ENCODE measurements around the gene CCNL2. TPM values are rescaled to one million over a fixed set of nuclear protein-coding genes. Genes with fewer than 3 reads are reported as not detected.

CCNL2 gene
- total and polyA plus RNA-seq, 2 of the 13 experiments (the other 11 are each of a cell fraction or from before 2014, with no cell fraction given), result 105 to 340 TPM

DNA sequence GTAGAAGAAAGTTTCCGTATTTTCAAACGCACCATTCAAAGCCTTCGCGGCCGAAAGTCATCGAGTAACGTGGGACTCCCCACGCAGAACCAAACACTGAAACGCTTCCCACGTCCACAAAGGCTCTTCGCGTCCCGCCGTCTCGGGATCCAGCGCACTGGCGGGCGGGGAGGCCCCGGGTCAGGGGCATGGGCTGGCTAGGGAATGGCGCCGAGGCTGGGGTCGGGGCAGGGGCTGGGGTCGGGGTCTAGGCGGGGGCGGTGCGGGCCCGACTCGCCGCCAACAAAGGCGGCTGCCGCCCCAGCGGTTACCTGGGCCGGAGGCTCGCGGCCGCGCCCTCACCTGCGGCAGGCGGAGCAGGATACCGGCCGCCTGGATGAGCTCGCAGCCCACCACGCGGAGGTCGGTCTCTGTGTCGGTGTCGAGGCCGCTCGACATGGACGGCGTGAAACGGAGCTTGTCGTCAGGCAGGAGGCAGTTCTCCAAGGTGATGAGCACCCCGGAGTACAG, 403 bp downstream of the CCNL2 start:
- H3K27me3 ChIP-seq (ENCODE audit: control insufficient read depth in 1 of 2, insufficient read depth in 2 of 2, low read length in 2 of 2), result no peaks in the 10 kb centered on the region
- 0% methylated on average over 10 of the region's 54 CpGs for WGBS (ENCODE audit: low lambda C conversion rate)
- FAIRE-seq (no peak), ATAC-seq (no peak), DNase-seq (ENCODE audit: low spot score) (no peak)
- H4K20me1 ChIP-seq (ENCODE audit: insufficient read depth, low read length), result peaks cover 17% of the 10 kb centered on the region
- peaks cover 13 to 48% of the 10 kb centered on the region in 2 experiments; a peak in 4 of 5 replicates for H3K36me3 ChIP-seq (replicated peaks in 1 of 2; ENCODE audit: control insufficient read depth in 1 of 2, insufficient read depth in 2 of 2, low read length in 2 of 2)
- peak overlapping the region; percentile 98 for H3K9ac ChIP-seq (ENCODE audit: insufficient read depth, low read depth, low read length)
- ChIA-PET POLR2A (interaction anchor here (0.5 to 12.4 kb wide), 17 partner anchors 9 to 107 kb away, joined by 3 to 355 read pairs (median 8); partner anchors contain the start of genes ANKRD65, AURKAIP1, MRPL20 and MXRA8), CTCF (ENCODE audit: low intra/inter-chr PET ratio, low total read pairs) (no interaction called here)
- H3K27ac ChIP-seq (ENCODE audit: extremely low read length, insufficient read depth, low read length), result peak overlapping the region; percentile 82
- H3K4me2 ChIP-seq (ENCODE audit: low read depth, low read length), result peak overlapping the region; percentile 85
- in situ Hi-C loops (cut with HindIII; ENCODE audit: extremely low pct_ligation_motif_present, low pct_unique_long_range_greater_than_20kb), result no loop called here
- H3K9me3 ChIP-seq (ENCODE audit: low read length), result no peaks in the 10 kb centered on the region
- H3K79me2 ChIP-seq (ENCODE audit: insufficient read depth, low read length), result peaks cover 44% of the 10 kb centered on the region
- H3K4me3 ChIP-seq (replicated peaks in 1 of 3; ENCODE audit: insufficient read depth in 1 of 3, low read depth in 2 of 3, low read length in 3 of 3), result peak overlapping the region; percentile 75 to 95 (median 93)
- no TSS peak for BruUV-seq (replicated peaks)
- intact Hi-C loops (cut with micrococcal nuclease; ENCODE audit: unreplicated experiment), result loop anchor here (2.0 kb wide), 1 partner anchor 22 kb away; no protein-coding TSS in a partner anchor
- peaks cover 51% of the 10 kb centered on the region for H3K4me1 ChIP-seq (ENCODE audit: insufficient read depth, low read length)
- no peak overlapping the region for H2AFZ ChIP-seq (ENCODE audit: low read length)
- no peak for TF ChIP-seq ZMAT3 (CRISPR knock-in tag; conservative IDR thresholded peaks at IDR 0.05)
- TF ChIP-seq ZNF7 (CRISPR knock-in tag; IDR thresholded peaks at IDR 0.05), result no peak
- TF ChIP-seq, protein P1, sequence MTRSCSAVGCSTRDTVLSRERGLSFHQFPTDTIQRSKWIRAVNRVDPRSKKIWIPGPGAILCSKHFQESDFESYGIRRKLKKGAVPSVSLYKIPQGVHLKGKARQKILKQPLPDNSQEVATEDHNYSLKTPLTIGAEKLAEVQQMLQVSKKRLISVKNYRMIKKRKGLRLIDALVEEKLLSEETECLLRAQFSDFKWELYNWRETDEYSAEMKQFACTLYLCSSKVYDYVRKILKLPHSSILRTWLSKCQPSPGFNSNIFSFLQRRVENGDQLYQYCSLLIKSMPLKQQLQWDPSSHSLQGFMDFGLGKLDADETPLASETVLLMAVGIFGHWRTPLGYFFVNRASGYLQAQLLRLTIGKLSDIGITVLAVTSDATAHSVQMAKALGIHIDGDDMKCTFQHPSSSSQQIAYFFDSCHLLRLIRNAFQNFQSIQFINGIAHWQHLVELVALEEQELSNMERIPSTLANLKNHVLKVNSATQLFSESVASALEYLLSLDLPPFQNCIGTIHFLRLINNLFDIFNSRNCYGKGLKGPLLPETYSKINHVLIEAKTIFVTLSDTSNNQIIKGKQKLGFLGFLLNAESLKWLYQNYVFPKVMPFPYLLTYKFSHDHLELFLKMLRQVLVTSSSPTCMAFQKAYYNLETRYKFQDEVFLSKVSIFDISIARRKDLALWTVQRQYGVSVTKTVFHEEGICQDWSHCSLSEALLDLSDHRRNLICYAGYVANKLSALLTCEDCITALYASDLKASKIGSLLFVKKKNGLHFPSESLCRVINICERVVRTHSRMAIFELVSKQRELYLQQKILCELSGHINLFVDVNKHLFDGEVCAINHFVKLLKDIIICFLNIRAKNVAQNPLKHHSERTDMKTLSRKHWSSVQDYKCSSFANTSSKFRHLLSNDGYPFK (CRISPR knock-in tag; IDR thresholded peaks at IDR 0.05; ENCODE audit: borderline replicate concordance), result no peak
- peak; percentile 26; the same call in 1 of the 2 replicates for TF ChIP-seq RAD21 (CRISPR knock-in tag; IDR thresholded peaks at IDR 0.05)
- peak; percentile 11 for TF ChIP-seq U2AF1 (optimal IDR thresholded peaks at IDR 0.05; ENCODE audit: low read depth, low read length)
- peak; percentile 4; the same call in 1 of the 2 replicates for TF ChIP-seq ZNF138 (CRISPR knock-in tag; IDR thresholded peaks at IDR 0.05; ENCODE audit: low read depth)
- peak; percentile 39 for TF ChIP-seq ASH2L (IDR thresholded peaks at IDR 0.05; ENCODE audit: insufficient read length, low read depth, low read length)
- TF ChIP-seq, protein P2, sequence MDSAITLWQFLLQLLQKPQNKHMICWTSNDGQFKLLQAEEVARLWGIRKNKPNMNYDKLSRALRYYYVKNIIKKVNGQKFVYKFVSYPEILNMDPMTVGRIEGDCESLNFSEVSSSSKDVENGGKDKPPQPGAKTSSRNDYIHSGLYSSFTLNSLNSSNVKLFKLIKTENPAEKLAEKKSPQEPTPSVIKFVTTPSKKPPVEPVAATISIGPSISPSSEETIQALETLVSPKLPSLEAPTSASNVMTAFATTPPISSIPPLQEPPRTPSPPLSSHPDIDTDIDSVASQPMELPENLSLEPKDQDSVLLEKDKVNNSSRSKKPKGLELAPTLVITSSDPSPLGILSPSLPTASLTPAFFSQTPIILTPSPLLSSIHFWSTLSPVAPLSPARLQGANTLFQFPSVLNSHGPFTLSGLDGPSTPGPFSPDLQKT (CRISPR knock-in tag; IDR thresholded peaks at IDR 0.05; ENCODE audit: borderline replicate concordance), result 0 out of 2 replicates have a peak, but pooled peaks have one; percentile 3
- no peak for TF ChIP-seq ZZZ3 (CRISPR knock-in tag; IDR thresholded peaks at IDR 0.05; ENCODE audit: borderline replicate concordance)
- TF ChIP-seq ZNF790 (CRISPR knock-in tag; IDR thresholded peaks at IDR 0.05; ENCODE audit: borderline replicate concordance), result no peak
- TF ChIP-seq KDM5A (IDR thresholded peaks at IDR 0.05; ENCODE audit: borderline replicate concordance, low read length), result 0 out of 2 replicates have a peak, but pooled peaks have one; percentile 26
- TF ChIP-seq, protein P3, sequence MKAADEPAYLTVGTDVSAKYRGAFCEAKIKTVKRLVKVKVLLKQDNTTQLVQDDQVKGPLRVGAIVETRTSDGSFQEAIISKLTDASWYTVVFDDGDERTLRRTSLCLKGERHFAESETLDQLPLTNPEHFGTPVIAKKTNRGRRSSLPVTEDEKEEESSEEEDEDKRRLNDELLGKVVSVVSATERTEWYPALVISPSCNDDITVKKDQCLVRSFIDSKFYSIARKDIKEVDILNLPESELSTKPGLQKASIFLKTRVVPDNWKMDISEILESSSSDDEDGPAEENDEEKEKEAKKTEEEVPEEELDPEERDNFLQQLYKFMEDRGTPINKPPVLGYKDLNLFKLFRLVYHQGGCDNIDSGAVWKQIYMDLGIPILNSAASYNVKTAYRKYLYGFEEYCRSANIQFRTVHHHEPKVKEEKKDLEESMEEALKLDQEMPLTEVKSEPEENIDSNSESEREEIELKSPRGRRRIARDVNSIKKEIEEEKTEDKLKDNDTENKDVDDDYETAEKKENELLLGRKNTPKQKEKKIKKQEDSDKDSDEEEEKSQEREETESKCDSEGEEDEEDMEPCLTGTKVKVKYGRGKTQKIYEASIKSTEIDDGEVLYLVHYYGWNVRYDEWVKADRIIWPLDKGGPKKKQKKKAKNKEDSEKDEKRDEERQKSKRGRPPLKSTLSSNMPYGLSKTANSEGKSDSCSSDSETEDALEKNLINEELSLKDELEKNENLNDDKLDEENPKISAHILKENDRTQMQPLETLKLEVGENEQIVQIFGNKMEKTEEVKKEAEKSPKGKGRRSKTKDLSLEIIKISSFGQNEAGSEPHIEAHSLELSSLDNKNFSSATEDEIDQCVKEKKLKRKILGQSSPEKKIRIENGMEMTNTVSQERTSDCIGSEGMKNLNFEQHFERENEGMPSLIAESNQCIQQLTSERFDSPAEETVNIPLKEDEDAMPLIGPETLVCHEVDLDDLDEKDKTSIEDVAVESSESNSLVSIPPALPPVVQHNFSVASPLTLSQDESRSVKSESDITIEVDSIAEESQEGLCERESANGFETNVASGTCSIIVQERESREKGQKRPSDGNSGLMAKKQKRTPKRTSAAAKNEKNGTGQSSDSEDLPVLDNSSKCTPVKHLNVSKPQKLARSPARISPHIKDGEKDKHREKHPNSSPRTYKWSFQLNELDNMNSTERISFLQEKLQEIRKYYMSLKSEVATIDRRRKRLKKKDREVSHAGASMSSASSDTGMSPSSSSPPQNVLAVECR (CRISPR knock-in tag; IDR thresholded peaks at IDR 0.05; ENCODE audit: borderline replicate concordance), result no peak
- no peak for TF ChIP-seq NFE2 (CRISPR knock-in tag; IDR thresholded peaks at IDR 0.05)
- TF ChIP-seq KLF6 (CRISPR knock-in tag; IDR thresholded peaks at IDR 0.05), result no peak
- 0 out of 2 replicates have a peak, but pooled peaks have one; percentile 50 for TF ChIP-seq ZFP82 (CRISPR knock-in tag; IDR thresholded peaks at IDR 0.05; ENCODE audit: borderline replicate concordance)
- TF ChIP-seq ZNF747 (CRISPR knock-in tag; IDR thresholded peaks at IDR 0.05; ENCODE audit: borderline replicate concordance), result no peak
